GM12878 (cell line): ENCODE measurements around the gene LBH. TPM values are rescaled to one million over a fixed set of nuclear protein-coding genes. Genes with fewer than 3 reads are reported as not detected.

ENCODE experiments used
- JUNB ChIP-seq: IDR thresholded peaks from 2 replicates; pipeline ENCODE4 v1.6.1; 2016; ENCODE audit warnings: antibody characterized with exemption, mild to moderate bottlenecking
- NFYA ChIP-seq: IDR thresholded peaks from 2 replicates; pipeline ENCODE4 v1.6.1; 2011; ENCODE audit warnings: low read depth, mild to moderate bottlenecking, low read length, improper control_type of control experiment, borderline replicate concordance
- PBX3 ChIP-seq: IDR thresholded peaks from 2 replicates; pipeline ENCODE4 v1.6.1; 2011; ENCODE audit warnings: mild to moderate bottlenecking, low read depth, low read length, moderate library complexity; ENCODE audit not compliant: insufficient replicate concordance
- polyA plus RNA-seq, 11 experiments: library from polyadenylated mRNA; depleted of rRNA in 4 of 11; unstranded in 6 of 11; stranded (reverse) in 5 of 11; fragments of >200 nt; fragmentation: Nextera tagmentation in 4 of 11; fragmentation: Illumina TruSeq in 1 of 11; extraction: Ambion mirVana in 4 of 11; extraction: Trizol in 1 of 11; gene quantifications; 1 replicate in 1 of 11; 2 replicates in 10 of 11; pipeline versions ENCODE4 v1.2.1 to v1.2.3, GENCODE V29; 2011 to 2016; ENCODE audit warnings: inconsistent platforms in 2 of 11, missing spikeins in 2 of 11, low read depth in 1 of 11
- total RNA-seq, 4 experiments: library from RNA; depleted of rRNA in 3 of 4; stranded (reverse); fragments of >200 nt in 3 of 4; fragmentation: Illumina TruSeq in 1 of 4; extraction: Trizol in 1 of 4; gene quantifications; 2 replicates each; pipeline versions ENCODE4 v1.2.1 to v1.2.3, GENCODE V29; 2013 to 2021
- TF ChIP-seq, protein P1 (sequence below): fragments of 450-650 bp; formaldehyde crosslinking; IDR thresholded peaks from 2 replicates; pipeline ENCODE4 v1.4.0; 2020; ENCODE audit warnings: mild to moderate bottlenecking, moderate library complexity
- TF ChIP-seq, protein P2 (sequence below): fragments of 450-650 bp; IDR thresholded peaks from 2 replicates; pipeline ENCODE4 v1.6.1; 2017; ENCODE audit warnings: borderline replicate concordance

Gene LBH
- total and polyA plus RNA-seq, 10 of the 15 experiments (the other 5 are each of a cell fraction or from before 2014, with no cell fraction given): 9.3 to 133 (median 34.1) TPM

DNA sequence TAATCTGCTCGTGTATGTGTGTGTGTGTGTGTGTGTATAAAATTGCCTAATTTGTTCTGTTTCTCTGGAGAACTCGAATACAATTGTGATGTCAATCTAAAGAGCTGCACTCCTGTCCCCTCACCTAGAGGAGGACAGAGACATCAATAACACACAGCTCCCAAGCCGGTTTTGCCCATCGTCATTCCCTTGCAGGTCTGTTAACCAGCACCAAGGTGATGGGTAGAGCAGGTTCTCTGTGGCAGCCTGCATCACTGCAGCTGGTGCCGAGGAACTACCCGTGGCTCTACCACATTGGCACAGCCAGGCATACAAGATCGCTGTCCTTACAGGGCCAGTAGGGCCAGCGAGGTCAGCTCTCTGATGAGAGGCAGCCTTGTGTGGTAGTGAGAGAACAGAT lies 41.0 kb downstream of the LBH start (continued):
- TF ChIP-seq, protein P1, sequence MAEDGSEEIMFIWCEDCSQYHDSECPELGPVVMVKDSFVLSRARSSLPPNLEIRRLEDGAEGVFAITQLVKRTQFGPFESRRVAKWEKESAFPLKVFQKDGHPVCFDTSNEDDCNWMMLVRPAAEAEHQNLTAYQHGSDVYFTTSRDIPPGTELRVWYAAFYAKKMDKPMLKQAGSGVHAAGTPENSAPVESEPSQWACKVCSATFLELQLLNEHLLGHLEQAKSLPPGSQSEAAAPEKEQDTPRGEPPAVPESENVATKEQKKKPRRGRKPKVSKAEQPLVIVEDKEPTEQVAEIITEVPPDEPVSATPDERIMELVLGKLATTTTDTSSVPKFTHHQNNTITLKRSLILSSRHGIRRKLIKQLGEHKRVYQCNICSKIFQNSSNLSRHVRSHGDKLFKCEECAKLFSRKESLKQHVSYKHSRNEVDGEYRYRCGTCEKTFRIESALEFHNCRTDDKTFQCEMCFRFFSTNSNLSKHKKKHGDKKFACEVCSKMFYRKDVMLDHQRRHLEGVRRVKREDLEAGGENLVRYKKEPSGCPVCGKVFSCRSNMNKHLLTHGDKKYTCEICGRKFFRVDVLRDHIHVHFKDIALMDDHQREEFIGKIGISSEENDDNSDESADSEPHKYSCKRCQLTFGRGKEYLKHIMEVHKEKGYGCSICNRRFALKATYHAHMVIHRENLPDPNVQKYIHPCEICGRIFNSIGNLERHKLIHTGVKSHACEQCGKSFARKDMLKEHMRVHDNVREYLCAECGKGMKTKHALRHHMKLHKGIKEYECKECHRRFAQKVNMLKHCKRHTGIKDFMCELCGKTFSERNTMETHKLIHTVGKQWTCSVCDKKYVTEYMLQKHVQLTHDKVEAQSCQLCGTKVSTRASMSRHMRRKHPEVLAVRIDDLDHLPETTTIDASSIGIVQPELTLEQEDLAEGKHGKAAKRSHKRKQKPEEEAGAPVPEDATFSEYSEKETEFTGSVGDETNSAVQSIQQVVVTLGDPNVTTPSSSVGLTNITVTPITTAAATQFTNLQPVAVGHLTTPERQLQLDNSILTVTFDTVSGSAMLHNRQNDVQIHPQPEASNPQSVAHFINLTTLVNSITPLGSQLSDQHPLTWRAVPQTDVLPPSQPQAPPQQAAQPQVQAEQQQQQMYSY: no peak
- TF ChIP-seq, protein P2, sequence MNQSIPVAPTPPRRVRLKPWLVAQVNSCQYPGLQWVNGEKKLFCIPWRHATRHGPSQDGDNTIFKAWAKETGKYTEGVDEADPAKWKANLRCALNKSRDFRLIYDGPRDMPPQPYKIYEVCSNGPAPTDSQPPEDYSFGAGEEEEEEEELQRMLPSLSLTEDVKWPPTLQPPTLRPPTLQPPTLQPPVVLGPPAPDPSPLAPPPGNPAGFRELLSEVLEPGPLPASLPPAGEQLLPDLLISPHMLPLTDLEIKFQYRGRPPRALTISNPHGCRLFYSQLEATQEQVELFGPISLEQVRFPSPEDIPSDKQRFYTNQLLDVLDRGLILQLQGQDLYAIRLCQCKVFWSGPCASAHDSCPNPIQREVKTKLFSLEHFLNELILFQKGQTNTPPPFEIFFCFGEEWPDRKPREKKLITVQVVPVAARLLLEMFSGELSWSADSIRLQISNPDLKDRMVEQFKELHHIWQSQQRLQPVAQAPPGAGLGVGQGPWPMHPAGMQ: no peak
- TF ChIP-seq NFYA: no peak
- no peak for TF ChIP-seq PBX3
- no peak for TF ChIP-seq JUNB
